ENCODE results near the gene RCCD1. TPM values are rescaled to one million over a fixed set of nuclear protein-coding genes. Genes with fewer than 3 reads are reported as not detected.

RCCD1 gene
- total and polyA plus RNA-seq, 2 donors (not counting 3 experiments of a cell fraction or from before 2014, with no cell fraction given): 8.8 to 15.3 TPM

DNA sequence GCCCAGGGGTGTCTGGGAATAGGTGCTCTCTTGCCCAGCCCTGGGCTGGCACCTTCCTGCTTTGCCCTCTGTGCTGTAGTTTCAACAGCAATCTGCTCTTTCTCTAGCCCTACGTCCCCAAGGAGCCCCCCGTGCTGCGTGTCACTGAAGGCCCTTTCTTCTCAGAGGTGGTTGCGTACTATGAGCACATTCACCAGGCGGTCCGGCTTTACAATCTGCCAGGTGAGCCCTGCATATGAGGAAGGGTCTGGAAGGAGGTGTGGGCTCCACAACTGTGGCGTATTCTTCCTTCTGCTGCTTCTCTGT is 42.0 kb upstream of the RCCD1 start:
- Histone ChIP-seq H3K4me2 (ENCODE audit: insufficient read depth, low read length) (no peak overlapping the region), H4K20me1 (replicated peaks; ENCODE audit: control insufficient read depth, extremely low read depth, insufficient read depth, low read length) (no peaks in the 10 kb centered on the region), H3K79me2 (ENCODE audit: control insufficient read depth, insufficient read depth, low read length) (no peaks in the 10 kb centered on the region), H3K9ac (replicated peaks; ENCODE audit: extremely low read depth, insufficient read depth, low read length) (no peak overlapping the region), H3K4me1 (ENCODE audit: control insufficient read depth, extremely low read depth, insufficient read depth, low read length) (no peaks in the 10 kb centered on the region), H3K4me3 (replicated peaks in 1 of 3; ENCODE audit: insufficient read depth in 1 of 3, low read depth in 1 of 3, low read length in 3 of 3) (no peak overlapping the region), H3K9me3 (replicated peaks; ENCODE audit: control insufficient read depth, insufficient read depth, low read length) (no peaks in the 10 kb centered on the region), H3K27ac (ENCODE audit: insufficient read depth, low read depth, low read length) (no peak overlapping the region), H3K36me3 (ENCODE audit: control insufficient read depth in 2 of 2, extremely low read depth in 1 of 2, insufficient read depth in 2 of 2, low read length in 2 of 2) (peaks cover 5 to 62% of the 10 kb centered on the region in 2 experiments), H2AFZ (ENCODE audit: low read depth, low read length) (no peak overlapping the region), H3K9me1 (replicated peaks; ENCODE audit: control insufficient read depth, extremely low read depth, insufficient read depth, low read length) (no peaks in the 10 kb centered on the region), H3K27me3 (ENCODE audit: control insufficient read depth in 2 of 2, insufficient read depth in 2 of 2, low read length in 2 of 2) (no peaks in the 10 kb centered on the region)
- CTCF ChIA-PET: interaction anchor here (1.0 kb wide), 1 partner anchor 20 kb away, joined by 3 read pairs; the partner anchor contains the start of gene HDDC3
- no TSS peak for BruUV-seq (replicated peaks)
- intact Hi-C loops (cut with micrococcal nuclease): no loop called here
- no peak for FAIRE-seq
- POLR2A ChIA-PET: no interaction called here
- no peak for DNase-seq (ENCODE audit: low read depth, low spot score)
- TF ChIP-seq JUN (IDR thresholded peaks at IDR 0.05; ENCODE audit: borderline replicate concordance, insufficient read depth, insufficient read length, low read depth) (no peak), GATA2 (IDR thresholded peaks at IDR 0.05; ENCODE audit: insufficient read depth, insufficient read length, low read depth, low read length) (no peak)
- dilution Hi-C loops (cut with MboI; ENCODE audit: extremely low pct_ligation_motif_present, low sequenced_read_pairs): no loop called here

DNA sequence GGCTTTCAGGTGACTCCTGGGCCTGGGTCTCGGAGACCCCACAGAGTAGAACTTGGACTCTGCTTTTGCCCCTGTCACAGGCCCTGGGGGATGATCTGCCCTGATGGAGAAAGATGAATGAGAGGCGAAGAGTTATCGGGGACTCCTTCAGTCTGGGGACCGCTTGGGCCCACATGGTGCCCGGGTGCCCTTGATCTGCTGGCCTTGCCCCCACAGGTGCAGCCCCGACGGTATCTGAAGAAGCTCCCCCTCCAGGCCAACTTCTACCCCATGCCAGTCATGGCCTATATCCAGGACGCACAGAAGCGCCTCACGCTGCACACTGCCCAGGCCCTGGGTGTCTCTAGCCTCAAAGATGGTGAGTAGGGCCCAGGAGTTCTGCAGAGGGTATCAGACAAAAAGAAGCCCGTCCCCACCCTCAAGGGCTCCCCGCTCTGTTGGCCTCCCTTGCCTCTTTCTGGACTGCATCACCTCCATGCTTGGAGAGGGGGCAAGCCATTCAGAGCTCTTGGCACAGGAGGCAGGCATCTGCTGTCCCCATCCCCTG is 41.2 kb upstream of the RCCD1 start:
- H3K79me2 ChIP-seq (ENCODE audit: control insufficient read depth, insufficient read depth, low read length): no peaks in the 10 kb centered on the region
- no TSS peak for BruUV-seq (replicated peaks)
- H3K9me1 ChIP-seq (replicated peaks; ENCODE audit: control insufficient read depth, extremely low read depth, insufficient read depth, low read length): no peaks in the 10 kb centered on the region
- DNase-seq (ENCODE audit: low read depth, low spot score) (no peak), FAIRE-seq (no peak)
- H3K4me1 ChIP-seq (ENCODE audit: control insufficient read depth, extremely low read depth, insufficient read depth, low read length): no peaks in the 10 kb centered on the region
- ChIA-PET POLR2A (no interaction called here), CTCF (interaction anchor here (1.7 kb wide), 1 partner anchor 19 kb away, joined by 6 read pairs; the partner anchor contains the start of gene HDDC3)
- H4K20me1 ChIP-seq (replicated peaks; ENCODE audit: control insufficient read depth, extremely low read depth, insufficient read depth, low read length): no peaks in the 10 kb centered on the region
- dilution Hi-C loops (cut with MboI; ENCODE audit: extremely low pct_ligation_motif_present, low sequenced_read_pairs): no loop called here
- no peaks in the 10 kb centered on the region for H3K27me3 ChIP-seq (ENCODE audit: control insufficient read depth in 2 of 2, insufficient read depth in 2 of 2, low read length in 2 of 2)
- H3K9ac ChIP-seq (replicated peaks; ENCODE audit: extremely low read depth, insufficient read depth, low read length): no peak overlapping the region
- intact Hi-C loops (cut with micrococcal nuclease): no loop called here
- H2AFZ ChIP-seq (ENCODE audit: low read depth, low read length): no peak overlapping the region
- H3K36me3 ChIP-seq (ENCODE audit: control insufficient read depth in 2 of 2, extremely low read depth in 1 of 2, insufficient read depth in 2 of 2, low read length in 2 of 2): peaks cover 6 to 69% of the 10 kb centered on the region in 2 experiments
- no peak overlapping the region for H3K4me2 ChIP-seq (ENCODE audit: insufficient read depth, low read length)
- H3K4me3 ChIP-seq (replicated peaks in 1 of 3; ENCODE audit: insufficient read depth in 1 of 3, low read depth in 1 of 3, low read length in 3 of 3): no peak overlapping the region
- H3K27ac ChIP-seq (ENCODE audit: insufficient read depth, low read depth, low read length): no peak overlapping the region
- TF ChIP-seq, protein P1, sequence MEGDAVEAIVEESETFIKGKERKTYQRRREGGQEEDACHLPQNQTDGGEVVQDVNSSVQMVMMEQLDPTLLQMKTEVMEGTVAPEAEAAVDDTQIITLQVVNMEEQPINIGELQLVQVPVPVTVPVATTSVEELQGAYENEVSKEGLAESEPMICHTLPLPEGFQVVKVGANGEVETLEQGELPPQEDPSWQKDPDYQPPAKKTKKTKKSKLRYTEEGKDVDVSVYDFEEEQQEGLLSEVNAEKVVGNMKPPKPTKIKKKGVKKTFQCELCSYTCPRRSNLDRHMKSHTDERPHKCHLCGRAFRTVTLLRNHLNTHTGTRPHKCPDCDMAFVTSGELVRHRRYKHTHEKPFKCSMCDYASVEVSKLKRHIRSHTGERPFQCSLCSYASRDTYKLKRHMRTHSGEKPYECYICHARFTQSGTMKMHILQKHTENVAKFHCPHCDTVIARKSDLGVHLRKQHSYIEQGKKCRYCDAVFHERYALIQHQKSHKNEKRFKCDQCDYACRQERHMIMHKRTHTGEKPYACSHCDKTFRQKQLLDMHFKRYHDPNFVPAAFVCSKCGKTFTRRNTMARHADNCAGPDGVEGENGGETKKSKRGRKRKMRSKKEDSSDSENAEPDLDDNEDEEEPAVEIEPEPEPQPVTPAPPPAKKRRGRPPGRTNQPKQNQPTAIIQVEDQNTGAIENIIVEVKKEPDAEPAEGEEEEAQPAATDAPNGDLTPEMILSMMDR (IDR thresholded peaks at IDR 0.05; ENCODE audit: extremely low read depth in 1 of 2, insufficient read depth in 1 of 2, low read depth in 1 of 2, low read length in 2 of 2): no peak
- no peak for TF ChIP-seq JUN (IDR thresholded peaks at IDR 0.05; ENCODE audit: borderline replicate concordance, insufficient read depth, insufficient read length, low read depth)
- no peak for TF ChIP-seq GATA2 (IDR thresholded peaks at IDR 0.05; ENCODE audit: insufficient read depth, insufficient read length, low read depth, low read length)
- TF ChIP-seq POLR2AphosphoS5 (IDR thresholded peaks at IDR 0.05; ENCODE audit: insufficient read depth, low read depth, low read length): no peak
- TF ChIP-seq EZH2 (IDR thresholded peaks at IDR 0.05; ENCODE audit: borderline replicate concordance, low read depth, low read length, severe bottlenecking): no peak
- no peak for TF ChIP-seq MYC (IDR thresholded peaks at IDR 0.05; ENCODE audit: low read depth, low read length)
- TF ChIP-seq, protein P2, sequence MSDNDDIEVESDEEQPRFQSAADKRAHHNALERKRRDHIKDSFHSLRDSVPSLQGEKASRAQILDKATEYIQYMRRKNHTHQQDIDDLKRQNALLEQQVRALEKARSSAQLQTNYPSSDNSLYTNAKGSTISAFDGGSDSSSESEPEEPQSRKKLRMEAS (IDR thresholded peaks at IDR 0.05; ENCODE audit: insufficient read depth, insufficient read length): no peak
- TF ChIP-seq POLR2A (IDR thresholded peaks at IDR 0.05; ENCODE audit: low read depth, low read length): no peak
- no peak for TF ChIP-seq FOS (IDR thresholded peaks at IDR 0.05; ENCODE audit: borderline replicate concordance, insufficient read depth, low read length)
- H3K9me3 ChIP-seq (replicated peaks; ENCODE audit: control insufficient read depth, insufficient read depth, low read length): no peaks in the 10 kb centered on the region
